22Rv1 (cell line): ENCODE results near the gene ABHD15.

ENCODE experiments used
- H3K27ac ChIP-seq: fragments of 450-650 bp; 2 replicates; pipeline ENCODE4 v1.5.1; 2017
- CTCF ChIP-seq: fragments of 450-650 bp; IDR thresholded peaks from 2 replicates; pipeline ENCODE4 v1.5.1; 2017; ENCODE audit warnings: mild to moderate bottlenecking
- ZFX ChIP-seq: fragments of 450-650 bp; IDR thresholded peaks from 2 replicates; pipeline ENCODE4 v1.6.1; 2017; ENCODE audit warnings: antibody characterized with exemption, borderline replicate concordance

The ABHD15 gene

GRCh38 chr17:29597361-29598172 is 30.7 kb upstream of the ABHD15 start:
- no peak for TF ChIP-seq CTCF
- no peak for TF ChIP-seq ZFX
- peak overlapping the region; percentile 53 for H3K27ac ChIP-seq

GRCh38 chr17:29596811-29597210 is 30.0 kb upstream of the ABHD15 start:
- peak overlapping the region; percentile 53 for H3K27ac ChIP-seq
- TF ChIP-seq CTCF (no peak), ZFX (no peak)

- peak overlapping the region; percentile 98 for H3K27ac ChIP-seq
These were observed 29.3 kb upstream of the ABHD15 start for GRCh38 chr17:29595943-29596774.

GRCh38 chr17:29595107-29595942 is 28.5 kb upstream of the ABHD15 start:
- H3K27ac ChIP-seq: peak overlapping the region; percentile 98
- TF ChIP-seq ZFX (no peak), CTCF (no peak)

More at GRCh38 chr17:29595943-29596774, 29.3 kb upstream of the ABHD15 start:
- TF ChIP-seq ZFX (no peak), CTCF (no peak)

- TF ChIP-seq CTCF: peak; percentile 28
- no peak for TF ChIP-seq ZFX
- H3K27ac ChIP-seq: peak overlapping the region; percentile 98
These were observed 27.8 kb upstream of the ABHD15 start for GRCh38 chr17:29594519-29595090.

GRCh38 chr17:29593591-29594518 is 27.0 kb upstream of the ABHD15 start:
- H3K27ac ChIP-seq: peak overlapping the region; percentile 98
- no peak for TF ChIP-seq ZFX
- peak; percentile 54 for TF ChIP-seq CTCF
